H9 (cell line): ENCODE data around the gene CAPN14. TPM values are rescaled to one million over a fixed set of nuclear protein-coding genes. Genes with fewer than 3 reads are reported as not detected.

Experiments used
- DNase-seq: peaks from one replicate; pipeline ENCODE4 v3.0.0-alpha.2; 2017
- H2AFZ ChIP-seq: one replicate; pipeline ENCODE4 v1.6.1; 2013; ENCODE audit warnings: mild to moderate bottlenecking, low read length, control low read depth, moderate library complexity
- H2AK5ac ChIP-seq: 2 replicates; pipeline ENCODE4 v1.6.1; 2013; ENCODE audit warnings: low read length, control low read depth, mixed read lengths; ENCODE audit not compliant: insufficient read length
- H2BK120ac ChIP-seq: one replicate; pipeline ENCODE4 v1.6.1; 2013; ENCODE audit warnings: low read depth, mild to moderate bottlenecking, low read length, control low read depth, inconsistent platforms; ENCODE audit not compliant: poor library complexity, severe bottlenecking
- H2BK12ac ChIP-seq: 2 replicates; pipeline ENCODE4 v1.6.1; 2013; ENCODE audit warnings: low read length, control low read depth, mixed read lengths, low read depth; ENCODE audit not compliant: insufficient read length
- H2BK15ac ChIP-seq: 2 replicates; pipeline ENCODE4 v1.6.1; 2013; ENCODE audit warnings: low read depth, low read length, control low read depth
- H2BK20ac ChIP-seq: one replicate; pipeline ENCODE4 v1.6.1; 2013; ENCODE audit warnings: low read depth, mild to moderate bottlenecking, low read length, control low read depth, inconsistent platforms; ENCODE audit not compliant: poor library complexity, severe bottlenecking
- H2BK5ac ChIP-seq: 2 replicates; pipeline ENCODE4 v1.6.1; 2013; ENCODE audit warnings: low read length, control low read depth, mixed read lengths; ENCODE audit not compliant: insufficient read length
- H3K14ac ChIP-seq: 2 replicates; pipeline ENCODE4 v1.6.1; 2013; ENCODE audit warnings: low read length, control low read depth; ENCODE audit not compliant: insufficient read depth
- H3K18ac ChIP-seq: 2 replicates; pipeline ENCODE4 v1.6.1; 2013; ENCODE audit warnings: low read depth, mild to moderate bottlenecking, mixed read lengths, low read length, control low read depth; ENCODE audit not compliant: insufficient read length
- H3K23ac ChIP-seq: 2 replicates; pipeline ENCODE4 v1.6.1; 2013; ENCODE audit warnings: low read length, control low read depth, mixed read lengths, low read depth; ENCODE audit not compliant: insufficient read length
- H3K23me2 ChIP-seq: 2 replicates; pipeline ENCODE4 v1.6.1; 2013; ENCODE audit warnings: low read depth, mild to moderate bottlenecking, mixed read lengths, low read length, control low read depth; ENCODE audit not compliant: insufficient read length, poor library complexity, severe bottlenecking
- H3K27ac ChIP-seq: 2 replicates; pipeline ENCODE4 v1.5.1; 2013; ENCODE audit warnings: low read length, control low read depth, mixed read lengths, low read depth; ENCODE audit not compliant: insufficient read length
- H3K27me3 ChIP-seq: 2 replicates; pipeline ENCODE4 v1.6.1; 2013; ENCODE audit warnings: low read length, control low read depth, inconsistent platforms; ENCODE audit not compliant: insufficient read depth
- H3K4ac ChIP-seq: 2 replicates; pipeline ENCODE4 v1.6.1; 2013; ENCODE audit warnings: low read depth, mild to moderate bottlenecking, control low read depth, inconsistent platforms, low read length, moderate library complexity
- H3K4me1 ChIP-seq: 2 replicates; pipeline ENCODE4 v1.6.1; 2013; ENCODE audit warnings: low read length, control low read depth, inconsistent platforms; ENCODE audit not compliant: insufficient read depth
- H3K4me2 ChIP-seq: 2 replicates; pipeline ENCODE4 v1.6.1; 2013; ENCODE audit warnings: low read length, control low read depth, mixed read lengths; ENCODE audit not compliant: insufficient read length, insufficient read depth
- H3K56ac ChIP-seq: 2 replicates; pipeline ENCODE4 v1.6.1; 2013; ENCODE audit warnings: low read depth, mild to moderate bottlenecking, mixed read lengths, low read length, control low read depth; ENCODE audit not compliant: insufficient read length
- H3K79me1 ChIP-seq: 2 replicates; pipeline ENCODE4 v1.6.1; 2013; ENCODE audit warnings: low read depth, mild to moderate bottlenecking, moderate library complexity, low read length, control low read depth, inconsistent platforms; ENCODE audit not compliant: insufficient read depth, poor library complexity, severe bottlenecking
- H3K79me2 ChIP-seq: 2 replicates; pipeline ENCODE4 v1.6.1; 2013; ENCODE audit warnings: low read length, control low read depth, inconsistent platforms; ENCODE audit not compliant: insufficient read depth
- H3K9ac ChIP-seq: 2 replicates; pipeline ENCODE4 v1.6.1; 2013; ENCODE audit warnings: low read length, control low read depth, mixed read lengths; ENCODE audit not compliant: insufficient read length; ENCODE audit errors: extremely low read depth
- H3K9me3 ChIP-seq: one replicate; pipeline ENCODE4 v1.6.1; 2013; ENCODE audit warnings: low read depth, low read length, inconsistent platforms; ENCODE audit not compliant: control insufficient read depth
- H3T11ph ChIP-seq: one replicate; pipeline ENCODE4 v1.6.1; 2013; ENCODE audit warnings: mild to moderate bottlenecking, low read length, control low read depth, inconsistent platforms
- H4K20me1 ChIP-seq: one replicate; pipeline ENCODE4 v1.6.1; 2013; ENCODE audit not compliant: control insufficient read depth, insufficient read length, insufficient read depth
- H4K5ac ChIP-seq: 2 replicates; pipeline ENCODE4 v1.6.1; 2013; ENCODE audit warnings: low read depth, mild to moderate bottlenecking, mixed read lengths, low read length, control low read depth; ENCODE audit not compliant: insufficient read length
- H4K8ac ChIP-seq: replicated peaks from 2 replicates; pipeline ENCODE4 v1.6.1; 2013; ENCODE audit warnings: low read length, control low read depth, mixed read lengths, low read depth; ENCODE audit not compliant: insufficient read length
- H4K91ac ChIP-seq: 2 replicates; pipeline ENCODE4 v1.6.1; 2013; ENCODE audit warnings: low read depth, mild to moderate bottlenecking, moderate library complexity, mixed read lengths, low read length, control low read depth; ENCODE audit not compliant: insufficient read length
- H3K27ac Mint-ChIP-seq, 3 experiments: 2 replicates in 2 of 3; 3 replicates in 1 of 3; pipeline ENCODE4 v1.8.0; 2020 to 2021; ENCODE audit warnings: mixed read lengths in 3 of 3, mild to moderate bottlenecking in 1 of 3, moderate library complexity in 1 of 3
- H3K27me3 Mint-ChIP-seq: 2 replicates; pipeline ENCODE4 v1.8.0; 2021; ENCODE audit warnings: low read depth, mild to moderate bottlenecking, moderate library complexity, mixed read lengths
- H3K36me3 Mint-ChIP-seq, 3 experiments: 2 replicates in 2 of 3; 3 replicates in 1 of 3; pipeline ENCODE4 v1.8.0; 2020 to 2021; ENCODE audit warnings: low read depth in 3 of 3, mixed read lengths in 3 of 3; ENCODE audit not compliant: insufficient read depth in 1 of 3
- H3K4me1 Mint-ChIP-seq, 2 experiments: 2 replicates each; pipeline ENCODE4 v1.8.0; 2020; ENCODE audit warnings: mixed read lengths in 2 of 2
- H3K4me3 Mint-ChIP-seq, 2 experiments: 2 replicates in 1 of 2; 3 replicates in 1 of 2; pipeline ENCODE4 v1.8.0; 2020 to 2021; ENCODE audit warnings: mild to moderate bottlenecking in 2 of 2, mixed read lengths in 2 of 2, moderate library complexity in 1 of 2
- H3K9me3 Mint-ChIP-seq, 2 experiments: 2 replicates in 1 of 2; 3 replicates in 1 of 2; pipeline ENCODE4 v1.8.0; 2020; ENCODE audit warnings: mild to moderate bottlenecking in 2 of 2, mixed read lengths in 2 of 2, moderate library complexity in 1 of 2
- CTCF ChIP-seq: fragments of 200-600 bp; sonication (generic); conservative IDR thresholded peaks from 3 replicates; pipeline ENCODE4 v1.8.0; 2021; ENCODE audit warnings: antibody characterized with exemption, mild to moderate bottlenecking
- WGBS: extraction: QIAGEN DNeasy Blood & Tissue Kit; methylation state at CpG from one replicate; pipeline ENCODE4 v1.1.7; 2013; ENCODE audit warnings: missing lambda C conversion rate, low lambda C conversion rate, mixed read lengths; ENCODE audit not compliant: insufficient read length; ENCODE audit errors: extremely low coverage; 5-methylcytosine and 5-hydroxymethylcytosine counted together
- total RNA-seq: library from RNA; stranded (reverse); gene quantifications from 2 replicates; pipeline ENCODE4 v1.2.1, GENCODE V29; 2021

Gene CAPN14
- total RNA-seq, 1 experiment from 2014 or later: 0.09 TPM

GRCh38 chr2:31171142-31171541 lies 46.2 kb downstream of the CAPN14 start:
- H3K56ac ChIP-seq: no peak overlapping the region
- no peaks in the 10 kb centered on the region for H3K23me2 ChIP-seq
- H3K18ac ChIP-seq: no peak overlapping the region
- no peaks in the 10 kb centered on the region; the same call in 1 of the 2 replicates for H3K27me3 ChIP-seq
- H2BK20ac ChIP-seq: no peak overlapping the region
- H2BK15ac ChIP-seq: no peak overlapping the region
- H3K4me2 ChIP-seq: no peak overlapping the region
- H4K20me1 ChIP-seq: no peaks in the 10 kb centered on the region
- no peak overlapping the region for H2BK12ac ChIP-seq
- H3T11ph ChIP-seq: no peak overlapping the region
- no peak overlapping the region for H4K91ac ChIP-seq
- no peak for DNase-seq
- H3K36me3 Mint-ChIP-seq: no peaks in the 10 kb centered on the region
- H3K9me3 Mint-ChIP-seq: no peaks in the 10 kb centered on the region
- H3K79me2 ChIP-seq: no peaks in the 10 kb centered on the region
- H3K14ac ChIP-seq: no peak overlapping the region
- WGBS: no CpG with 5 or more reads among the region's 4 CpGs
- H2AK5ac ChIP-seq: no peak overlapping the region
- peaks cover 8% of the 10 kb centered on the region for H3K27me3 Mint-ChIP-seq
- no peak overlapping the region; a peak in 1 of 7 replicates for H3K27ac Mint-ChIP-seq
- H3K4me3 Mint-ChIP-seq: no peak overlapping the region
- no peak overlapping the region for H2BK120ac ChIP-seq
- no peaks in the 10 kb centered on the region for H3K4me1 Mint-ChIP-seq
- no peak overlapping the region for H4K5ac ChIP-seq
- no peak overlapping the region for H2AFZ ChIP-seq
- H3K4ac ChIP-seq: no peak overlapping the region
- H3K23ac ChIP-seq: no peak overlapping the region
- no peak for TF ChIP-seq CTCF
- H3K27ac ChIP-seq: no peak overlapping the region
- no peak overlapping the region for H4K8ac ChIP-seq
- H2BK5ac ChIP-seq: no peak overlapping the region
- H3K9ac ChIP-seq: no peak overlapping the region
- no peaks in the 10 kb centered on the region for H3K79me1 ChIP-seq
- H3K9me3 ChIP-seq: no peaks in the 10 kb centered on the region
- H3K4me1 ChIP-seq: no peaks in the 10 kb centered on the region
